Measurements from ENCODE around the gene CLDN2.

DNA sequence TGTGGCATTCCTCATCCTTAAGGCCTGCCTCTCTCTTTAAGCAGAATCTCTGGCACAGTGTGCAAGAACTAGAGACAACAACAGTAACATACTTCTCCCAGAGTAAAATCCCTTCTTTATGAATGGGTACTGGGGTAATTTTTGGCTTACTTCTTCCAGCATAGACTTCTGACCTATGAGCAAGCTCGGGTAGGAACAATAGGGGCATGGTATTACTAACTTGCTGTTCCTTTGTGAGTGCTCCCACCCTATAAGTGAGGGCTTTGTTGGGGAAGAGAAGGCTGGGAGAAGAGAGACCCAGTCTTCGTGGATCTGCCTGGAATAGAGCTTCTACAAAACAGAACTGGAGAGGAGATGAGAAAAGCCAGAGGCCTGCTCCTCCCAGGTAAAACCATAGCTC is 30.2 kb downstream of the CLDN2 start:
- no peak for TF ChIP-seq GATA3 (IDR thresholded peaks at IDR 0.05; ENCODE audit: low read depth, low read length)
- no peak for TF ChIP-seq GATA2 (IDR thresholded peaks at IDR 0.05; ENCODE audit: low read depth, low read length)

All from SH-SY5Y (cell line).